Psoas muscle (tissue), 8 donors: ENCODE measurements around the gene SH2D7. TPM values are rescaled to one million over a fixed set of nuclear protein-coding genes. Genes with fewer than 3 reads are reported as not detected.

Experiments used
- ATAC-seq, 4 donors: fragments of 200-7000 bp; cut with Tn5 transposase; one replicate each; pipeline ENCODE4 v1.9.1; 2020; ENCODE audit warnings: moderate library complexity in 3 of 4, mild to moderate bottlenecking in 2 of 4
- DNase-seq, 2 donors: peaks; one replicate each; pipeline ENCODE4 v3.0.0-alpha.2; 2020
- H3K27ac ChIP-seq: fragments of 200-600 bp; one replicate; pipeline ENCODE4 v1.8.0; 2022
- H3K27me3 ChIP-seq, 3 donors: fragments of 200-600 bp in 1 of 3; one replicate each; pipeline versions ENCODE4 v1.6.1 to v1.8.0; 2013 to 2022; ENCODE audit warnings: low read length in 2 of 3, mild to moderate bottlenecking in 2 of 3, moderate library complexity in 1 of 3; ENCODE audit not compliant: insufficient read depth in 3 of 3
- H3K36me3 ChIP-seq, 2 donors: fragments of 200-600 bp in 1 of 2; one replicate each; pipeline versions ENCODE4 v1.6.1 to v1.8.0; 2013 to 2022; ENCODE audit warnings: low read depth in 1 of 2, mild to moderate bottlenecking in 1 of 2, moderate library complexity in 1 of 2; ENCODE audit not compliant: insufficient read depth in 1 of 2
- H3K4me1 ChIP-seq: fragments of 200-600 bp; one replicate; pipeline ENCODE4 v1.8.0; 2022
- H3K4me3 ChIP-seq: fragments of 200-600 bp; one replicate; pipeline ENCODE4 v1.8.0; 2022; ENCODE audit warnings: mild to moderate bottlenecking
- H3K9me3 ChIP-seq: fragments of 200-600 bp; one replicate; pipeline ENCODE4 v1.8.0; 2022
- CTCF ChIP-seq: fragments of 200-600 bp; IDR thresholded peaks from one replicate; pipeline ENCODE4 v1.8.0; 2022; ENCODE audit warnings: antibody characterized with exemption
- WGBS, 3 donors: extraction: QIAGEN DNeasy Blood & Tissue Kit; methylation state at CpG; one replicate each; pipeline versions ENCODE4 v1.1.6 to v1.1.7; 2013; 5-methylcytosine and 5-hydroxymethylcytosine counted together
- intact Hi-C, 2 donors: fragments of 100-400 bp; cut with DNase I; formaldehyde crosslinking; loops; one replicate each; pipeline versions ENCODE4 v1.11.0 to v1.14.2; 2022
- polyA plus RNA-seq, 3 donors: library from polyadenylated mRNA; stranded (reverse); fragments of 200-250 nt; gene quantifications; one replicate each; pipeline ENCODE4 v1.2.3, GENCODE V29; 2013
- total RNA-seq, 4 donors: library from RNA; stranded (reverse); fragmentation: NEBNext Ultra II Directional in 2 of 4; extraction: Animal tissue kit (Norgen Biotek cat#: 25700) in 2 of 4; gene quantifications; one replicate each; pipeline versions ENCODE4 v1.2.1 to v1.2.4, GENCODE V29; 2021 to 2023
- donor health status: healthy with polysubstance abuse.
- donor health status: DM: no; HTN: no; CAD: no; lungs with moderate emphysema.
- donor health status: Bipolar disorder and iron deficiency.
- donor health status: healthy.
- donor health status: DM: yes; HTN: yes; CAD: no.
- donor health status: DM: no; HTN: no; CAD: no.
- donor health status: DM: no; HTN: no; CAD: no.
- donor health status: DM: yes; HTN: yes; CAD: no.

The SH2D7 gene
- total and polyA plus RNA-seq, 7 donors, result not detected

DNA sequence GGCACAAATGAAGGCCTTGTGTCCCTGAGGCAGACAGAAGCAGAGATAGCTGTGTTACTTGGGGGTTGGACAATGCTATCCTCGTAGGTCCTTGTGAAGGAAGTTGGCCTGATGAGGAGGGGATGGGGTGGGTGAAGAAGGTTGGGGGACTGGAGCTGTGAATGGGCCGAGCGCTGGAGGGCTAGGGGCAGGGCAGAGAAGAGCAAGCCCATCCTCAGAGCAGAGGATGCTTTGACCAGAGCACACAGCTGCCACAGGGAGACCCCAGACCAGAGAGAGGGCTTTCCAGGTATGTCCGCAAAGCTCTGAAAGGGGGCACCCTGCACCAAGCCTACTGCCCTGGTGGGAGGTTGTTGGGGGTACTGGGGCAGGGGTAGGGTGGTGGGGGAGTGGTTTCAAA, 9.2 kb upstream of the SH2D7 start:
- Histone ChIP-seq H3K4me3 (no peak overlapping the region), H3K9me3 (no peaks in the 10 kb centered on the region), H3K27ac (no peak overlapping the region), H3K4me1 (peaks cover 2% of the 10 kb centered on the region), H3K36me3 (no peaks in the 10 kb centered on the region), H3K27me3 (no peaks in the 10 kb centered on the region)
- TF ChIP-seq CTCF, result no peak
- intact Hi-C loops, result no loop called here
- 90 to 95% (median 92%) methylated on average over 4 of the region's 4 CpGs for WGBS, 3 donors
- ATAC-seq (no peak), DNase-seq (no peak)

DNA sequence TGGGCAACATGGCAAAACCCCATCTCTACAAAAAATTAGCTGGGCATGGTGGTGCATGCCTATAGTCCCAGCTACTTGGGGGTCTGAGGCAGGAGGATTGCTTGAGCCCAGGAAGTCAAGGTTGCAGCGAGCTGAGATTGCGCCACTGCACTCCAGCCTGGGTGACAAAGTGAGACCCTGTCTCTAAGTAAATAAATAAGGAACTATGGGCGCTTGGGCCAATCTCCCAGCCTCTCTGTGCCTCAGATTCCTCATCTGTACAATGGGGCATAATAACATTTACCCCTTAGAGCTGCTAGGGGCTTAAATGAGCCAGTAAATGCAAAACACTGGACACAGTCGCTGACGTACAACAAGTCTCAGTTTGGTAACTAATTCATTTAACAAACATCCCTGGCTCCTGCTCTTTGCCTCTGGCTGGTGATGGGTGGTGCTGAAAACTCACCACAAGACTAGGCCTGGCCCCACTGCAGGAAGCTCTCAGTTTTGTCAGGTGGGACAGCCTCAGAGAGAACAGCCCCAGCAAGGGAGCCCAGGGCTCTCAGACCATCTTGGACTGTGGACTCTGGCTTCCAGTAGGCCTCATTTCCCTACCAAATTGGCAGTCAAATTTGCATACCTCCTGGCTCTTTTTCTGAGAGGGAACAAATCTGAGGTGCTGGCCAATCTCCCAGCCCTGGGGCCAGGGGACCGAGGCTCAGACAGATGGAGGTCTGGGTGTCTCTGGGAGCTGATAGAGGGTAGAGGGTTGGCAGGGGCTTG, 8.5 kb upstream of the SH2D7 start:
- intact Hi-C loops, result no loop called here
- Histone ChIP-seq H3K36me3 (no peaks in the 10 kb centered on the region), H3K4me1 (no peaks in the 10 kb centered on the region), H3K27me3 (no peaks in the 10 kb centered on the region), H3K9me3 (no peaks in the 10 kb centered on the region), H3K4me3 (no peak overlapping the region), H3K27ac (no peak overlapping the region)
- WGBS, 3 donors, result 87 to 92% (median 88%) methylated on average over 6 of the region's 6 CpGs
- ATAC-seq (no peak), DNase-seq (no peak)
- TF ChIP-seq CTCF, result no peak

- H3K36me3 ChIP-seq, result no peaks in the 10 kb centered on the region
- no peaks in the 10 kb centered on the region for H3K27me3 ChIP-seq
- no peaks in the 10 kb centered on the region for H3K9me3 ChIP-seq
- 60 to 87% (median 85%) methylated on average over 5 of the region's 5 CpGs for WGBS, 3 donors
- H3K27ac ChIP-seq, result no peak overlapping the region
- DNase-seq (no peak), ATAC-seq (no peak)
- no peak for TF ChIP-seq CTCF
- intact Hi-C loops, result no loop called here
- no peaks in the 10 kb centered on the region for H3K4me1 ChIP-seq
- no peak overlapping the region for H3K4me3 ChIP-seq
Observed at GRCh38 chr15:78084449-78084750, 8.0 kb upstream of the SH2D7 start.

DNA sequence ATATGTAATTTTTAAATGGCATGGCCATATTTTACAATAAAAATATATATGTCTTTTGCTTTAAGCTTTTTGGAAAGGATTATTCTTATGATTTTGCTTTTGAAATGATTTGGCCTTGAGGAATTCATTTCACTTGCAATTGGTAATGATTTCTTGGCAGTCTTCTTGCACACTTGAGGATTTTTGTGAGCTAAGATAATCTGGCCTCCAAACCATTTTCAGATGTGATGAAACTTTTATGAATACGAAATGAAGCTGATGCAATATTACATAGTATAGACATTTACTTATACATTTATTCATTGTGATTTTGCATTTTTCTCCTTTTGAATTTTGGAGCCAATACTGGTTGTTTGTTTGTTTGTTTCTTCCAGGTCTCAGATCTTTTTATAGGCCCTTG, 6.4 kb upstream of the SH2D7 start:
- H3K9me3 ChIP-seq, result no peaks in the 10 kb centered on the region
- intact Hi-C loops, result no loop called here
- WGBS, 3 donors, result 90 to 97% (median 93%) methylated on average over 1 of the region's 1 CpG
- ATAC-seq, result no peak
- DNase-seq, result no peak
- H3K36me3 ChIP-seq, result no peaks in the 10 kb centered on the region
- H3K27ac ChIP-seq, result no peak overlapping the region
- H3K4me3 ChIP-seq, result no peak overlapping the region
- no peak for TF ChIP-seq CTCF
- H3K4me1 ChIP-seq, result no peaks in the 10 kb centered on the region
- no peaks in the 10 kb centered on the region for H3K27me3 ChIP-seq
